NT2/D1 (cell line): Measurements from ENCODE around the gene COL5A2.

Source experiments
- DNase-seq: peaks from one replicate; pipeline ENCODE4 v3.0.0-alpha.2; 2011; ENCODE audit warnings: low read depth, low spot score
- H3K27me3 ChIP-seq: 2 replicates; pipeline ENCODE4 v1.6.0; 2011; ENCODE audit warnings: mild to moderate bottlenecking; ENCODE audit not compliant: insufficient read length, insufficient read depth
- H3K36me3 ChIP-seq: 2 replicates; pipeline ENCODE4 v1.6.1; 2011; ENCODE audit warnings: mild to moderate bottlenecking, low read length, mixed read lengths; ENCODE audit not compliant: insufficient read depth, insufficient read length
- H3K4me1 ChIP-seq: 2 replicates; pipeline ENCODE4 v1.5.1; 2011; ENCODE audit not compliant: insufficient read depth, insufficient read length
- H3K4me3 ChIP-seq: 2 replicates; pipeline ENCODE4 v1.5.1; 2011; ENCODE audit warnings: low read depth; ENCODE audit not compliant: insufficient read length
- H3K9ac ChIP-seq: 2 replicates; pipeline ENCODE4 v1.6.0; 2011; ENCODE audit warnings: low read depth; ENCODE audit not compliant: insufficient read length
- H3K9me3 ChIP-seq: 2 replicates; pipeline ENCODE4 v1.5.1; 2011; ENCODE audit warnings: mild to moderate bottlenecking, low read length; ENCODE audit not compliant: insufficient read depth
- SUZ12 ChIP-seq: IDR thresholded peaks from 2 replicates; pipeline ENCODE4 v1.6.1; 2011; ENCODE audit not compliant: insufficient read length, insufficient read depth; ENCODE audit errors: extremely low read depth
- YY1 ChIP-seq: IDR thresholded peaks from 2 replicates; pipeline ENCODE4 v1.6.1; 2011; ENCODE audit not compliant: insufficient read length, insufficient read depth
- ZNF274 ChIP-seq: IDR thresholded peaks from 2 replicates; pipeline ENCODE4 v1.6.1; 2011; ENCODE audit warnings: mild to moderate bottlenecking, low read depth, low read length

Gene COL5A2

GRCh38 chr2:189144700-189145211 is 34.8 kb downstream of the COL5A2 start:
- DNase-seq = no peak
- Histone ChIP-seq H3K4me1 (no peaks in the 10 kb centered on the region), H3K9ac (no peak overlapping the region), H3K9me3 (no peaks in the 10 kb centered on the region), H3K27me3 (no peaks in the 10 kb centered on the region), H3K4me3 (no peak overlapping the region), H3K36me3 (no peaks in the 10 kb centered on the region)
- no peak for TF ChIP-seq SUZ12
- TF ChIP-seq ZNF274 = no peak
- TF ChIP-seq YY1 = no peak

- Histone ChIP-seq H3K27me3 (no peaks in the 10 kb centered on the region), H3K4me1 (no peaks in the 10 kb centered on the region), H3K9ac (no peak overlapping the region), H3K36me3 (no peaks in the 10 kb centered on the region), H3K9me3 (no peaks in the 10 kb centered on the region), H3K4me3 (no peak overlapping the region)
- no peak for DNase-seq
- TF ChIP-seq YY1 = no peak
- no peak for TF ChIP-seq SUZ12
- no peak for TF ChIP-seq ZNF274
These were observed 35.6 kb downstream of the COL5A2 start for GRCh38 chr2:189143925-189144324.

- Histone ChIP-seq H3K4me1 (no peaks in the 10 kb centered on the region), H3K27me3 (no peaks in the 10 kb centered on the region), H3K9ac (no peak overlapping the region), H3K4me3 (no peak overlapping the region), H3K36me3 (no peaks in the 10 kb centered on the region), H3K9me3 (no peaks in the 10 kb centered on the region)
- peak; percentile 51 for DNase-seq
- TF ChIP-seq YY1 (no peak), SUZ12 (no peak), ZNF274 (no peak)
These were observed 36.4 kb downstream of the COL5A2 start for GRCh38 chr2:189142893-189143759.

- H3K36me3 ChIP-seq = no peaks in the 10 kb centered on the region
- H3K9me3 ChIP-seq = no peaks in the 10 kb centered on the region
- H3K9ac ChIP-seq = no peak overlapping the region
- no peaks in the 10 kb centered on the region for H3K27me3 ChIP-seq
- H3K4me1 ChIP-seq = no peaks in the 10 kb centered on the region
- DNase-seq = no peak
- no peak overlapping the region for H3K4me3 ChIP-seq
- TF ChIP-seq ZNF274 (no peak), YY1 (no peak), SUZ12 (no peak)
These were observed 40.8 kb downstream of the COL5A2 start for GRCh38 chr2:189138800-189139199.

GRCh38 chr2:189137519-189137918 is 42.0 kb downstream of the COL5A2 start:
- Histone ChIP-seq H3K27me3 (no peaks in the 10 kb centered on the region), H3K9ac (no peak overlapping the region), H3K36me3 (no peaks in the 10 kb centered on the region), H3K4me1 (no peaks in the 10 kb centered on the region), H3K4me3 (no peak overlapping the region), H3K9me3 (no peaks in the 10 kb centered on the region)
- no peak for TF ChIP-seq ZNF274
- no peak for TF ChIP-seq SUZ12
- TF ChIP-seq YY1 = no peak
- no peak for DNase-seq

GRCh38 chr2:189134485-189134884 is 45.1 kb downstream of the COL5A2 start:
- TF ChIP-seq YY1 = no peak
- no peak for TF ChIP-seq SUZ12
- no peak for TF ChIP-seq ZNF274
- H3K4me1 ChIP-seq = no peaks in the 10 kb centered on the region
- H3K4me3 ChIP-seq = no peak overlapping the region

GRCh38 chr2:189131991-189132390 is 47.6 kb downstream of the COL5A2 start:
- Histone ChIP-seq H3K27me3 (no peaks in the 10 kb centered on the region), H3K9ac (no peak overlapping the region), H3K4me3 (no peak overlapping the region), H3K4me1 (no peaks in the 10 kb centered on the region), H3K9me3 (no peaks in the 10 kb centered on the region), H3K36me3 (no peaks in the 10 kb centered on the region)
- TF ChIP-seq SUZ12 (no peak), ZNF274 (no peak), YY1 (no peak)
- no peak for DNase-seq

More at GRCh38 chr2:189134485-189134884, 45.1 kb downstream of the COL5A2 start:
- DNase-seq = no peak
- H3K9ac ChIP-seq = no peak overlapping the region
- no peaks in the 10 kb centered on the region for H3K36me3 ChIP-seq
- H3K9me3 ChIP-seq = no peaks in the 10 kb centered on the region
- no peaks in the 10 kb centered on the region for H3K27me3 ChIP-seq
